H1 (cell line): ENCODE measurements around the gene FEM1C. TPM values are rescaled to one million over a fixed set of nuclear protein-coding genes. Genes with fewer than 3 reads are reported as not detected.

Experiments used
- CTCF ChIA-PET: fragments of 300-600 bp; sonication (Branson Sonifier 250); formaldehyde crosslinking; loops from one replicate; lab custom pipeline; 2021; ENCODE audit not compliant: partially characterized antibody; lab: Charles Lee
- POLR2A ChIA-PET: fragments of 300-600 bp; sonication (Branson Sonifier 250); formaldehyde crosslinking; loops from one replicate; lab custom pipeline; 2021; ENCODE audit warnings: inconsistent platforms; ENCODE audit not compliant: partially characterized antibody; lab: Charles Lee
- DNase-seq, 2 experiments: peaks; one replicate each; pipeline versions ENCODE4 v3.0.0 to v3.0.0-alpha.2; 2010 to 2022; ENCODE audit warnings: low spot score in 2 of 2, low read depth in 1 of 2, mixed read lengths in 1 of 2
- FAIRE-seq: peaks from 2 replicates; lab custom pipeline; 2011; peaks lifted over from hg19 to GRCh38; lab: Jason Lieb, UNC
- H2AFZ ChIP-seq: 2 replicates; pipeline ENCODE4 v1.8.1; 2012; ENCODE audit warnings: low read length, inconsistent platforms
- H2AK5ac ChIP-seq: 2 replicates; pipeline ENCODE4 v1.6.1; 2013; ENCODE audit warnings: low read depth, low read length
- H2BK120ac ChIP-seq: replicated peaks from 2 replicates; pipeline ENCODE3; 2013; ENCODE audit warnings: low read depth, low read length, inconsistent platforms
- H2BK12ac ChIP-seq: 2 replicates; pipeline ENCODE4 v1.6.1; 2013; ENCODE audit warnings: low read depth, low read length
- H2BK15ac ChIP-seq: 2 replicates; pipeline ENCODE4 v1.6.1; 2013; ENCODE audit warnings: low read length
- H2BK20ac ChIP-seq: 2 replicates; pipeline ENCODE4 v1.6.1; 2013; ENCODE audit warnings: low read length
- H2BK5ac ChIP-seq: 2 replicates; pipeline ENCODE4 v1.6.1; 2013; ENCODE audit warnings: low read depth, low read length
- H3K14ac ChIP-seq: 2 replicates; pipeline ENCODE4 v1.6.1; 2013; ENCODE audit warnings: inconsistent platforms; ENCODE audit not compliant: insufficient read length
- H3K18ac ChIP-seq: 2 replicates; pipeline ENCODE4 v1.6.1; 2013; ENCODE audit warnings: low read length; ENCODE audit errors: extremely low read depth
- H3K23ac ChIP-seq: 2 replicates; pipeline ENCODE4 v1.6.1; 2013; ENCODE audit warnings: inconsistent platforms; ENCODE audit not compliant: insufficient read length
- H3K23me2 ChIP-seq: 2 replicates; pipeline ENCODE4 v1.6.1; 2013; ENCODE audit warnings: low read depth, low read length
- H3K27ac ChIP-seq: 2 replicates; pipeline ENCODE4 v1.6.1; 2011; ENCODE audit warnings: low read depth, low read length, inconsistent platforms
- H3K27me3 ChIP-seq, 4 experiments: replicated peaks in 1 of 4; 1 replicate in 1 of 4; 2 replicates in 3 of 4; pipeline versions ENCODE4 v1.6.1 to v1.8.1; 2011 to 2013; ENCODE audit warnings: low read length in 3 of 4, mild to moderate bottlenecking in 3 of 4, inconsistent platforms in 2 of 4, mixed read lengths in 2 of 4, moderate library complexity in 1 of 4; ENCODE audit not compliant: control insufficient read depth in 3 of 4, insufficient read depth in 3 of 4; ENCODE audit errors: extremely low read depth in 1 of 4
- H3K36me3 ChIP-seq, 4 experiments: 2 replicates each; pipeline versions ENCODE4 v1.6.1 to v1.8.1; 2011 to 2013; ENCODE audit warnings: mild to moderate bottlenecking in 4 of 4, low read length in 3 of 4, moderate library complexity in 2 of 4, control low read depth in 1 of 4, inconsistent platforms in 1 of 4; ENCODE audit not compliant: insufficient read depth in 4 of 4, control insufficient read depth in 2 of 4
- H3K4ac ChIP-seq: replicated peaks from 2 replicates; pipeline ENCODE3; 2013; ENCODE audit warnings: low read length, low read depth, mixed read lengths, inconsistent platforms; ENCODE audit not compliant: insufficient read length
- H3K4me1 ChIP-seq, 4 experiments: replicated peaks in 1 of 4; 1 replicate in 1 of 4; 2 replicates in 3 of 4; pipeline versions ENCODE4 v1.6.1 to v1.8.1; 2011 to 2013; ENCODE audit warnings: low read length in 3 of 4, inconsistent platforms in 2 of 4, mixed read lengths in 1 of 4; ENCODE audit not compliant: insufficient read depth in 4 of 4, control insufficient read depth in 3 of 4
- H3K4me2 ChIP-seq, 2 experiments: 2 replicates each; pipeline versions ENCODE4 v1.6.1 to v1.8.1; 2011 to 2013; ENCODE audit warnings: low read depth in 2 of 2, low read length in 2 of 2, control low read depth in 1 of 2, inconsistent platforms in 1 of 2, mild to moderate bottlenecking in 1 of 2; ENCODE audit not compliant: insufficient read depth in 1 of 2
- H3K4me3 ChIP-seq, 4 experiments: fragments of 200-600, 300-600 bp in 1 of 4; sonication (generic), shearing (Covaris generic), sonication (Bioruptor Twin) in 1 of 4; 2 replicates each; pipeline versions ENCODE4 v1.5.1 to v1.8.1; 2011 to 2016; ENCODE audit warnings: low read length in 4 of 4, low read depth in 3 of 4, control low read depth in 2 of 4, inconsistent platforms in 2 of 4, mild to moderate bottlenecking in 2 of 4, mixed read lengths in 1 of 4, moderate library complexity in 1 of 4; ENCODE audit not compliant: insufficient read depth in 2 of 4; ENCODE audit errors: extremely low read depth in 1 of 4
- H3K56ac ChIP-seq: replicated peaks from 2 replicates; pipeline ENCODE3; 2013; ENCODE audit warnings: low read depth, mild to moderate bottlenecking, mixed read lengths, low read length, inconsistent platforms; ENCODE audit not compliant: insufficient read length
- H3K79me1 ChIP-seq: 2 replicates; pipeline ENCODE4 v1.6.1; 2013; ENCODE audit warnings: low read depth, low read length, control low read depth
- H3K79me2 ChIP-seq, 2 experiments: 2 replicates each; pipeline versions ENCODE4 v1.6.1 to v1.8.1; 2012 to 2013; ENCODE audit warnings: low read length in 2 of 2, mild to moderate bottlenecking in 2 of 2, inconsistent platforms in 1 of 2; ENCODE audit not compliant: insufficient read depth in 2 of 2, control insufficient read depth in 1 of 2
- H3K9ac ChIP-seq, 4 experiments: replicated peaks in 1 of 4; 1 replicate in 1 of 4; 2 replicates in 3 of 4; pipeline versions ENCODE4 v1.6.1 to v1.8.1; 2011 to 2013; ENCODE audit warnings: low read depth in 3 of 4, low read length in 3 of 4, control low read depth in 2 of 4, mild to moderate bottlenecking in 2 of 4, moderate library complexity in 2 of 4, inconsistent platforms in 1 of 4; ENCODE audit errors: extremely low read depth in 1 of 4
- H3K9me3 ChIP-seq, 2 experiments: 2 replicates each; pipeline versions ENCODE4 v1.6.1 to v1.8.1; 2012 to 2013; ENCODE audit warnings: mild to moderate bottlenecking in 2 of 2, moderate library complexity in 2 of 2, control low read depth in 1 of 2, inconsistent platforms in 1 of 2, low read depth in 1 of 2, low read length in 1 of 2, mixed read lengths in 1 of 2; ENCODE audit not compliant: insufficient read depth in 2 of 2
- H4K20me1 ChIP-seq, 2 experiments: replicated peaks in 1 of 2; 2 replicates each; pipeline versions ENCODE3 to v1.8.1; 2011 to 2013; ENCODE audit warnings: inconsistent platforms in 2 of 2, low read length in 2 of 2, mild to moderate bottlenecking in 1 of 2; ENCODE audit not compliant: insufficient read depth in 2 of 2, control insufficient read depth in 1 of 2
- H4K5ac ChIP-seq: 2 replicates; pipeline ENCODE4 v1.6.1; 2013; ENCODE audit warnings: low read length, low read depth, mixed read lengths, inconsistent platforms; ENCODE audit not compliant: insufficient read length
- H4K8ac ChIP-seq: 2 replicates; pipeline ENCODE4 v1.8.0; 2013; ENCODE audit warnings: mild to moderate bottlenecking, moderate library complexity, low read length, inconsistent platforms; ENCODE audit not compliant: insufficient read depth; ENCODE audit errors: extremely low read depth
- H4K91ac ChIP-seq: replicated peaks from 2 replicates; pipeline ENCODE3; 2013; ENCODE audit warnings: low read length, mixed read lengths, inconsistent platforms; ENCODE audit not compliant: insufficient read length
- CHD1 ChIP-seq: IDR thresholded peaks from 2 replicates; pipeline ENCODE4 v1.6.1; 2012; ENCODE audit warnings: low read depth, low read length, improper control_type of control experiment
- KDM5A ChIP-seq: fragments of 200-600 bp; IDR thresholded peaks from 2 replicates; pipeline ENCODE4 v1.7.1; 2012; ENCODE audit warnings: mild to moderate bottlenecking, low read length, inconsistent platforms, mixed read lengths
- WGBS, 2 experiments: shearing (Covaris generic) in 1 of 2; methylation state at CpG; one replicate each; pipeline versions ENCODE4 v1.1.6 to v1.1.7; 2013 to 2015; ENCODE audit warnings: low lambda C conversion rate in 2 of 2, mixed read lengths in 2 of 2, inconsistent platforms in 1 of 2, low coverage in 1 of 2, missing lambda C conversion rate in 1 of 2; ENCODE audit not compliant: insufficient replicate concordance in 2 of 2, insufficient coverage in 1 of 2, insufficient read length in 1 of 2; ENCODE audit errors: extremely low coverage in 1 of 2, missing lambda C conversion rate in 1 of 2; 5-methylcytosine and 5-hydroxymethylcytosine counted together
- polyA plus RNA-seq, 7 experiments: library from polyadenylated mRNA; depleted of rRNA in 3 of 7; stranded (reverse) in 5 of 7; unstranded in 2 of 7; fragments of >200 nt in 5 of 7; fragments of 200-250 nt in 2 of 7; gene quantifications; 1 replicate in 5 of 7; 2 replicates in 1 of 7; 4 replicates in 1 of 7; pipeline versions ENCODE4 v1.2.1 to v1.2.3, GENCODE V29; 2011 to 2013; ENCODE audit warnings: missing spikeins in 2 of 7, mixed read lengths in 2 of 7
- total RNA-seq: library from RNA; stranded (reverse); fragmentation: NEBNext Ultra II Directional; extraction: Animal tissue kit (Norgen Biotek cat#: 25700); gene quantifications from 2 replicates; pipeline ENCODE4 v1.2.1, GENCODE V29; 2021

FEM1C gene
- total and polyA plus RNA-seq, 2 of the 8 experiments (the other 6 are each of a cell fraction or from before 2014, with no cell fraction given): 4.4 to 17.7 TPM

- H3K14ac ChIP-seq: no peak overlapping the region
- no peak overlapping the region for H4K8ac ChIP-seq
- H3K79me2 ChIP-seq: no peaks in the 10 kb centered on the region
- H3K18ac ChIP-seq: no peak overlapping the region
- no peak overlapping the region for H3K27ac ChIP-seq
- H2BK20ac ChIP-seq: no peak overlapping the region
- H3K9ac ChIP-seq: peak overlapping the region in 1 of 4 experiments; percentile 34; a peak in 1 of 7 replicates
- H2BK120ac ChIP-seq: no peak overlapping the region
- no peak overlapping the region for H2BK12ac ChIP-seq
- DNase-seq (no peak), FAIRE-seq (no peak)
- H2AFZ ChIP-seq: no peak overlapping the region
- H3K23me2 ChIP-seq: no peaks in the 10 kb centered on the region
- no peak overlapping the region for H3K4me3 ChIP-seq
- no peak overlapping the region for H3K23ac ChIP-seq
- H3K79me1 ChIP-seq: no peaks in the 10 kb centered on the region
- no peaks in the 10 kb centered on the region for H3K36me3 ChIP-seq
- no peak overlapping the region for H4K91ac ChIP-seq
- H3K9me3 ChIP-seq: no peaks in the 10 kb centered on the region
- ChIA-PET POLR2A (interaction anchor here (0.6 kb wide), 1 partner anchor 64 kb away, joined by 3 read pairs; no protein-coding TSS in a partner anchor), CTCF (no interaction called here)
- H3K4me2 ChIP-seq: no peak overlapping the region
- H2BK5ac ChIP-seq: no peak overlapping the region
- no peaks in the 10 kb centered on the region for H3K27me3 ChIP-seq
- WGBS, 2 experiments: 79% methylated on average over 2 of the region's 2 CpGs; no CpG with 5 or more reads in 1 of the 2 experiments
- no peak overlapping the region for H4K5ac ChIP-seq
- H4K20me1 ChIP-seq: no peaks in the 10 kb centered on the region
- H3K4me1 ChIP-seq: no peaks in the 10 kb centered on the region; a peak in 1 of 7 replicates
- H2AK5ac ChIP-seq: no peak overlapping the region
- H2BK15ac ChIP-seq: no peak overlapping the region
- no peak overlapping the region for H3K56ac ChIP-seq
- no peak overlapping the region for H3K4ac ChIP-seq
- no peak for TF ChIP-seq KDM5A
- no peak for TF ChIP-seq CHD1
Observed at GRCh38 chr5:115580941-115581340, 36.4 kb upstream of the FEM1C start.
